GM10248 (cell line): ENCODE results near the gene EDNRB.
"Not testable (repeated sequence)": the region's sequence is repeated elsewhere in the genome, so short reads cannot be mapped to it uniquely, and the experiment has no call there.

Source experiments
- CTCF ChIA-PET: fragments of 300-600 bp; sonication (Branson Sonifier 250); formaldehyde crosslinking; extraction: SDS; loops from one replicate; lab custom pipeline; 2021; ENCODE audit warnings: antibody characterized with exemption; lab: Yijun Ruan, JAX
- POLR2A ChIA-PET: fragments of 350-650 bp; sonication (Branson Sonifier 250); formaldehyde crosslinking; extraction: SDS; loops from one replicate; lab custom pipeline; 2020; ENCODE audit warnings: antibody characterized with exemption; lab: Yijun Ruan, JAX
- DNase-seq: peaks from one replicate; pipeline ENCODE4 v3.0.0; 2012; ENCODE audit errors: extremely low spot score
- TF ChIP-seq, protein P1 (sequence below): IDR thresholded peaks from 2 replicates; pipeline ENCODE4 v1.5.1; 2012; ENCODE audit warnings: mild to moderate bottlenecking, low read depth; ENCODE audit errors: extremely low read depth, missing control alignments, control extremely low read depth

Gene EDNRB

DNA sequence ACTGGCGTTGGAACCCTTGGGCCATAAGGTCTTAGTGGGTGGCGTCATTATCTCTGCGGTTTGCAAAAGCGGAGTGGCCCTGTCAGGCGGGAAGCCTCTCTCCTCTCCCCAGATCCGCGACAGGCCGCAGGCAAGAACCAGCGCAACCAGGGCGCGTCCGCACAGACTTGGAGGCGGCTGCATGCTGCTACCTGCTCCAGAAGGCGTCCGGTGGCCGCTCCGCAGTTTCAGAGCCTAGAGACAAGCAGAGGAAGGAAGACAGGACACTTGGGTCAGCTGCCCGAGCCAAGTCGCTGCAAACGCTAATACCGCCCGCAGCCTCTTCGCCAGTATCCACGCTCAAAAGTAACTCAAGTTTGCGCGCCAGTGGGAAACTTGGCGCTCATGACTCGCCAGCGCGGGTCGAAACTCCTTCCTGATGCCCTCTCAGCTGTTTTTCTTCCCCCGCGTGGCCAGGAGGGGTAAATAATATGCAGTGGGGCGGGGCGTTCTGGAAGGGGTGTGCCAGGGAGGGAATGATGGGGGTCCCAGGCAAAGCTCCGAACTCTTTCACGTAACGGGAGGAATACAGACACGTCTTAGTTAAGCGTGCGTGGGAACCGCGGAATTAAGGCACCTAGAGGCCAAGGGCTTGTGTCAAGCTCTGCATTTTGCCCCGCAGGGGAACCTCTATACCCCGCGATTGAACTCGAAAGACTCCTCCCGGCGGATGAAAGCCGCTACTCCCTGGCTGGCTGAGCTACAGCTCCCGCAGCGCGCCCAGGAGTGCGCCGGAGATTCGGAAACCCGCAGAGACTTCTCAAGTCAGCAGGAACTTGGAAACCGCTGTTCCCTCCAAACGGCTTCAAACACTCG, at the start of gene EDNRB:
Gene EDNRB, minus strand, starts transcription at position 441 of the 855 bp plus-strand sequence. Its CDS starts 258 bp downstream, at position 183.
- POLR2A ChIA-PET, result no interaction called here
- DNase-seq, result no peak
- TF ChIP-seq, protein P1, sequence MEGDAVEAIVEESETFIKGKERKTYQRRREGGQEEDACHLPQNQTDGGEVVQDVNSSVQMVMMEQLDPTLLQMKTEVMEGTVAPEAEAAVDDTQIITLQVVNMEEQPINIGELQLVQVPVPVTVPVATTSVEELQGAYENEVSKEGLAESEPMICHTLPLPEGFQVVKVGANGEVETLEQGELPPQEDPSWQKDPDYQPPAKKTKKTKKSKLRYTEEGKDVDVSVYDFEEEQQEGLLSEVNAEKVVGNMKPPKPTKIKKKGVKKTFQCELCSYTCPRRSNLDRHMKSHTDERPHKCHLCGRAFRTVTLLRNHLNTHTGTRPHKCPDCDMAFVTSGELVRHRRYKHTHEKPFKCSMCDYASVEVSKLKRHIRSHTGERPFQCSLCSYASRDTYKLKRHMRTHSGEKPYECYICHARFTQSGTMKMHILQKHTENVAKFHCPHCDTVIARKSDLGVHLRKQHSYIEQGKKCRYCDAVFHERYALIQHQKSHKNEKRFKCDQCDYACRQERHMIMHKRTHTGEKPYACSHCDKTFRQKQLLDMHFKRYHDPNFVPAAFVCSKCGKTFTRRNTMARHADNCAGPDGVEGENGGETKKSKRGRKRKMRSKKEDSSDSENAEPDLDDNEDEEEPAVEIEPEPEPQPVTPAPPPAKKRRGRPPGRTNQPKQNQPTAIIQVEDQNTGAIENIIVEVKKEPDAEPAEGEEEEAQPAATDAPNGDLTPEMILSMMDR, result no peak

DNA sequence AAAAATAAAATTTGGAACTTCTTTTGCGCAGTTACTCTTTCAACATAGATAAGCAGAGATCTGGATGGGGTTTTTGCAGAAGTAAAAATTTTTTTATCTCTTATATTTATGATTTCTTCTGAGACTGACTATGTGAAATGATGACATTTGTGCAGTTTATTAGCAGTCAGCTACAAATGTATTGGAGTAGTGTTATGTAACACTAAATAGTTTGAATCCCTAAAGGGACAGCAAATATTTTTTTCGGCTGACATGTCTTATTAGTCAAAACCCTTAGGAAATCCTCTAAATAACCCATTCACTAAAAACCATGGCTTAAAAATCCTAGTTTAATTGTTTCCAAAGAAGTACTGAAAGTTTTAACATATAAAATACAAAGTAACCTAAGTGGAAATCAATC, 48.0 kb upstream of the EDNRB start:
- no peak for DNase-seq

More for the DNA sequence above, at the start of gene EDNRB:
- CTCF ChIA-PET, result interaction anchor here (1.1 to 1.7 kb wide), 5 partner anchors 9 to 203 kb away, joined by 3 to 4 read pairs (median 3); no protein-coding TSS in a partner anchor

DNA sequence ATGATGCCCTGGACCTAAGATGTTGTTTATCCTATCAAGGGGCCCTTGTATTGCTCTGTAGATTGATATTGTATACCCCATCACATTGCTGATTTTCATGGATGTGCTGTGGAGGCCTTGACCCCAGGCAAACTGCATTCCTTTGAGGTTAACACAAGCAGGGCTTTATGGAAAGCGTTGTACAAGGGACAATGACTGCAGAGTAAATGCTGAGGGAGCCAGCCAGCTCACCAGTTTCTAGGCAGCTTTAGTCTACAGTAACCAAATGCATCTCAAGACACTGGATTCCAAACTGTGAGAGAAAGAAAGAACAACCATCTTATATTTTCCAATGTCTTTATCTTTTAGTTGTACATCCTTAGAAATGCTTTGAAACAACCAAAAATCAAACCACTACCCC, 34.1 kb upstream of the EDNRB start:
- ChIA-PET POLR2A (no interaction called here), CTCF (no interaction called here)
- no peak for DNase-seq
- TF ChIP-seq, protein P1, result no peak

More for the DNA sequence above, 48.0 kb upstream of the EDNRB start:
- ChIA-PET POLR2A (no interaction called here), CTCF (no interaction called here)
- TF ChIP-seq, protein P1, result no peak

DNA sequence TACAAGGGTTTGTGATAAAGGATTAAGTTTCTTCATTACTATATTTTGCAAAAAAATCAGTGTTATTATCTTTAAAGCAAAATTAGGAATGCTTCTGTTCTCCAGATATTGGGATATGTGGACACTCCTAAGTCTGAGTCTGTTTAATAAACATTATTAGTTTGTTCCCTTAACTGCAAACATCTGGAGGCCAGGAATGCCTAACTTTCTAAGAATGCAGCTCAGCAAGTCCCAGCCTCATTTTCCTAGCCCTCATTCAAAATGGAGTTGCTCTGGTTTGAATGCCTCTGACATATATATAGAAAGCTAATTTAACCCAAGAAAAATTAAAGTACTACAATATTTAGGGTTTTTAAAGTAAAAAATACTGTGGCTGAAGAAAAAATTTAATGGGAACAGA, 33.6 kb upstream of the EDNRB start:
- CTCF ChIA-PET, result no interaction called here
- TF ChIP-seq, protein P1, result no peak

DNA sequence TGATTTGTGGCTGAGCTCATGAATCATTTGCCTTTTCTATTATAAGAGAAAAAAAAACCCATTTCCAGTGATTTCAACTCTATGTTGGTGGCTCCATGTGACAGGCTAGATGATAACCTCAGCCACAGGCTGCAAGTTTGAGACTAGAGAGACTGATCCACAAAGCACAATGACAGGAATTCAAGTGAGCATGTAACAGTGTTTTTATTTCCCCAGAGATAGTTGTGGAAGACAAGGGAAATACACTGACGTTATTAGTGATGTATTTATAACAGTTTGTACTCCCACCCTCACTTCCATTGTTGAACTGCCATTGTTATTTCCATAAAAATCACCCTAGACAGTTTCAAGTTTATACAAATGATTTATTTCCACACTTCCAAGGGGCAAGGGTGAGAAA, 27.9 kb upstream of the EDNRB start:
- no peak for DNase-seq
- POLR2A ChIA-PET, result no interaction called here
- CTCF ChIA-PET, result interaction anchor here (1.1 kb wide), 1 partner anchor 90 kb away, joined by 3 read pairs; no protein-coding TSS in a partner anchor
- TF ChIP-seq, protein P1, result no peak

More for the DNA sequence above, 33.6 kb upstream of the EDNRB start:
- no peak for DNase-seq
- POLR2A ChIA-PET, result no interaction called here

DNA sequence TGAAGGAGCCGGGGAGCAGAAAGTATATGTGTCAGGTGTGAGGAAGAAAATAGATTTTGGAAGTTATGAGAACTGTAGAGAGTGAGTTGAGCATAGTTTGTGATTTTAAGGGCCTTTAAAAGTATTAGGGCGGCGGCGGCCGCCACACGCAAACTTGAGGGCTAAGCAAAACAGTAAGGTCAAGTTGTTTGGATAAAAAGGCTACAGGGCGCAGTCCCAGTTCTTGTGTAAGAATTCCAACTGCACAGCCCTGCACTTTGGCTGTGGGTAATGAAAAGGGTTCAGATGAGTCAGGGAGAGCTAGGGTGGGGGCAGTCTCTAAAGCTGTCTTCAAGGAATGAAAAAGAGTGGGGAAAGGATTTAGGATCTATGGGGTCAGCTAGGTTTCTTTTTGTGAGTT, 16.4 kb upstream of the EDNRB start:
- DNase-seq, POLR2A ChIA-PET: not testable (repeated sequence)
- CTCF ChIA-PET, result interaction anchor here (1.0 kb wide), 1 partner anchor 14 kb away, joined by 4 read pairs; no protein-coding TSS in a partner anchor

DNA sequence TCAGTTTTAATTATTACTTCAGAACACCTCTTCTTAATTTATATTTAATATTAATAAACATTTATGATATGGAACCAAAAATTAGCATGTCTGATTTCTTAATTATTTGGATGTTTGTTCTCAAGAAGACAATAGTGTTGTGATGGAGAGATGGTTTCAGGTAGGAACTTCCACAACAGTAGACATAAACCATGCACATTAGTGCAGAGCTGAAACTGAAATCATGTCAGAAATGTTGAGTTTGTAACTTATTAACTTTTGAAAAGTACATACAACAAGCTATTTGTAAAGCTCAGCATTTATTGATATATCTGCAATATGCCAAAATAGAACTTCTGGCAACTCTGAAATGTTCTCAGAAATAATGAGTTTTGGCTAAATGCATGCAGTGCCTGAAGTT, 11.8 kb upstream of the EDNRB start:
- ChIA-PET CTCF (interaction anchor here (1.3 kb wide), 1 partner anchor 10 kb away, joined by 4 read pairs; no protein-coding TSS in a partner anchor), POLR2A (no interaction called here)
- no peak for DNase-seq
- TF ChIP-seq, protein P1, result no peak
